ENCODE data around the gene DUSP19. TPM values are rescaled to one million over a fixed set of nuclear protein-coding genes. Genes with fewer than 3 reads are reported as not detected.

Gene DUSP19
- total RNA-seq, 1 donor from 2014 or later = 3.7 TPM

DNA sequence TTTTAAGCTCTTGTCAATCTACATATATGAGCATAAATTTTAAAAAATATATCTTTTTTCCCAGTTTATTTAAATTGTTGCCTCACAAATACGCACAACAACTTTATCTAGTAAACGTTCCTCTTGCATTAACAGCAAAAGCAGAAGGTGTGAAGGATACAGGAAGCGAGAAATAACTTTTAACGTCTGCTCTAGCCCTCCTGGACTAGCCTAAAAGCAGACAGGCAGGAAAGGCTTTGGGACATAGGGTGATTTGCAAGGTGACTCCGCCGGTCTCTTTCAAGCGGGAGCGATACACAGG, 434 bp upstream of the DUSP19 start:
- Histone ChIP-seq H3K4me2 (ENCODE audit: low read length) (peak overlapping the region; percentile 92), H3K27ac (ENCODE audit: low read depth, low read length) (peak overlapping the region; percentile 15), H3K9me3 (ENCODE audit: insufficient read depth, low read depth, low read length) (no peaks in the 10 kb centered on the region), H4K20me1 (ENCODE audit: insufficient read depth, low read length) (no peaks in the 10 kb centered on the region), H3K4me3 (ENCODE audit: insufficient read depth, low read depth, low read length) (peak overlapping the region; percentile 87), H3K27me3 (ENCODE audit: insufficient read depth, low read length) (peaks cover 12% of the 10 kb centered on the region), H3K9ac (ENCODE audit: low read length) (peak overlapping the region; percentile 75), H2AFZ (ENCODE audit: low read depth, low read length) (peak overlapping the region; percentile 89), H3K79me2 (ENCODE audit: insufficient read depth, low read length) (no peaks in the 10 kb centered on the region), H3K36me3 (ENCODE audit: insufficient read depth, low read length) (no peaks in the 10 kb centered on the region), H3K4me1 (ENCODE audit: insufficient read depth, low read length) (peaks cover 4% of the 10 kb centered on the region)
- peaks cover 5% of the 10 kb centered on the region for H3K27me3 Mint-ChIP-seq (ENCODE audit: low read depth, unreplicated experiment)
- DNase-seq (ENCODE audit: low read depth) = no peak
- peaks cover 3% of the 10 kb centered on the region for H3K4me1 Mint-ChIP-seq (ENCODE audit: low read depth, unreplicated experiment)
- no peaks in the 10 kb centered on the region for H3K36me3 Mint-ChIP-seq (ENCODE audit: low read depth, unreplicated experiment)
- H3K4me3 Mint-ChIP-seq (ENCODE audit: unreplicated experiment) = peak overlapping the region; percentile 90
- FAIRE-seq = no peak
- TF ChIP-seq EZH2 (IDR thresholded peaks at IDR 0.05; ENCODE audit: insufficient read depth, low read length) = no peak
- TF ChIP-seq, protein P1, sequence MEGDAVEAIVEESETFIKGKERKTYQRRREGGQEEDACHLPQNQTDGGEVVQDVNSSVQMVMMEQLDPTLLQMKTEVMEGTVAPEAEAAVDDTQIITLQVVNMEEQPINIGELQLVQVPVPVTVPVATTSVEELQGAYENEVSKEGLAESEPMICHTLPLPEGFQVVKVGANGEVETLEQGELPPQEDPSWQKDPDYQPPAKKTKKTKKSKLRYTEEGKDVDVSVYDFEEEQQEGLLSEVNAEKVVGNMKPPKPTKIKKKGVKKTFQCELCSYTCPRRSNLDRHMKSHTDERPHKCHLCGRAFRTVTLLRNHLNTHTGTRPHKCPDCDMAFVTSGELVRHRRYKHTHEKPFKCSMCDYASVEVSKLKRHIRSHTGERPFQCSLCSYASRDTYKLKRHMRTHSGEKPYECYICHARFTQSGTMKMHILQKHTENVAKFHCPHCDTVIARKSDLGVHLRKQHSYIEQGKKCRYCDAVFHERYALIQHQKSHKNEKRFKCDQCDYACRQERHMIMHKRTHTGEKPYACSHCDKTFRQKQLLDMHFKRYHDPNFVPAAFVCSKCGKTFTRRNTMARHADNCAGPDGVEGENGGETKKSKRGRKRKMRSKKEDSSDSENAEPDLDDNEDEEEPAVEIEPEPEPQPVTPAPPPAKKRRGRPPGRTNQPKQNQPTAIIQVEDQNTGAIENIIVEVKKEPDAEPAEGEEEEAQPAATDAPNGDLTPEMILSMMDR (IDR thresholded peaks at IDR 0.05; ENCODE audit: insufficient read depth, low read depth, low read length) = no peak
- H3K27ac Mint-ChIP-seq (ENCODE audit: unreplicated experiment) = peak overlapping the region; percentile 16
- H3K9me3 Mint-ChIP-seq (ENCODE audit: unreplicated experiment) = no peaks in the 10 kb centered on the region

DNA sequence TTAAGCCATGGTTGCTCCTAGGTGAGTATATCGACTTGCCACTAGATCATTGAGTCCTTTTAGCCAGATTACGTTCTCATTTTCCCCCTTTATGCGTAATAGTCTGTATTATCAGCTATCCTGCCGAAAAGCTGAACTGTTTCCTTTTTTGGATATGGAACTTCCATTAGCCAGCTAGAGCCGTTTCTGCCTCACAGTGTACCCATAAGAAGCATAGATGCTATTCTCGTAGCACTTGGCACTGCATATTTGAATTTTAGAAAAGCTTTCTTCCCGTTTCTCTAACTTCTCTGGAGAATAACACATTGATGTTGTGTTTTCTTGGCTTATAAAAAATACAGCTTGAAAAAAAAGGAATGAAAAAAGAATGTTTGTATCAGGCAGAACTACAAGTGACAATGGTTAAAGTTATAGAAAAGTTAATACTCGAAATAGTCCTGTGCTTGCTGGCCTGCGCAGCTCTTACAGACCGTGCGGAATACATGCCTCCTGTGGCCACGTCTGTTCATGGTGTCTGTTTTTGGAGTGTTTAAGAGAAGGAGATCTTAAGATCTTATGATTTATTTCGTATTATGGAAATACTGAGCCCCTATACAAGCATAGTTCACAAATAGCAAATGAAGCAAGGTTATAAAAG, 710 bp downstream of the DUSP19 start:
- Histone ChIP-seq H3K79me2 (ENCODE audit: insufficient read depth, low read length) (no peaks in the 10 kb centered on the region), H3K4me2 (ENCODE audit: low read length) (peak overlapping the region; percentile 92), H3K9me3 (ENCODE audit: insufficient read depth, low read depth, low read length) (no peaks in the 10 kb centered on the region), H3K27me3 (ENCODE audit: insufficient read depth, low read length) (peaks cover 12% of the 10 kb centered on the region), H3K4me3 (ENCODE audit: insufficient read depth, low read depth, low read length) (peak overlapping the region; percentile 87), H4K20me1 (ENCODE audit: insufficient read depth, low read length) (no peaks in the 10 kb centered on the region), H3K9ac (ENCODE audit: low read length) (peak overlapping the region; percentile 75), H3K27ac (ENCODE audit: low read depth, low read length) (no peak overlapping the region), H2AFZ (ENCODE audit: low read depth, low read length) (peak overlapping the region; percentile 89), H3K36me3 (ENCODE audit: insufficient read depth, low read length) (no peaks in the 10 kb centered on the region), H3K4me1 (ENCODE audit: insufficient read depth, low read length) (peaks cover 4% of the 10 kb centered on the region)
- TF ChIP-seq, protein P1 (IDR thresholded peaks at IDR 0.05; ENCODE audit: insufficient read depth, low read depth, low read length) = no peak
- no peak for TF ChIP-seq EZH2 (IDR thresholded peaks at IDR 0.05; ENCODE audit: insufficient read depth, low read length)
- Mint-ChIP-seq H3K4me1 (ENCODE audit: low read depth, unreplicated experiment) (peaks cover 3% of the 10 kb centered on the region), H3K9me3 (ENCODE audit: unreplicated experiment) (no peaks in the 10 kb centered on the region), H3K27ac (ENCODE audit: unreplicated experiment) (no peak overlapping the region), H3K4me3 (ENCODE audit: unreplicated experiment) (peak overlapping the region; percentile 90), H3K36me3 (ENCODE audit: low read depth, unreplicated experiment) (no peaks in the 10 kb centered on the region), H3K27me3 (ENCODE audit: low read depth, unreplicated experiment) (peaks cover 2% of the 10 kb centered on the region)
- no peak for FAIRE-seq
- no peak for DNase-seq (ENCODE audit: low read depth)

DNA sequence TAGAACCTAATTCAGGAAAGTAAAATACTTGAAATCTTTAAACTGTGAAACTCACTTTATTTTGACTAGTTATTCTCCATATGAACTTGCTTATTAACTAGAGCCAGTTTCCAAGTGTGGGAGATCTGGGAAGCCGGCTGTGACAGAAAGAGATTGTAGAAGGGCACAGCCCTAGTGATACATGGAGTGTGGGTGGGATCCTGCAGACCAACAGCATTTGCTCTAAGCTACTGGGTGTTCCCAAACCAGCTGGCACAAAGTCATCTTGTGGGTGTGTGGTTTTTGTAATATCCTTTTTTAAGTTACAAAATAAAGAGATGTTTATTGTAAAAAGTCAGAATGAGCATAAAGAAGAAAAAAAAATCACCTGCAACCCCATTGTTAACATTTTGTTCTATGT, 3.4 kb downstream of the DUSP19 start:
- no peak overlapping the region for H2AFZ ChIP-seq (ENCODE audit: low read depth, low read length)
- Mint-ChIP-seq H3K4me3 (ENCODE audit: unreplicated experiment) (no peak overlapping the region), H3K27ac (ENCODE audit: unreplicated experiment) (no peak overlapping the region), H3K27me3 (ENCODE audit: low read depth, unreplicated experiment) (no peaks in the 10 kb centered on the region), H3K4me1 (ENCODE audit: low read depth, unreplicated experiment) (peaks cover 3% of the 10 kb centered on the region), H3K9me3 (ENCODE audit: unreplicated experiment) (no peaks in the 10 kb centered on the region), H3K36me3 (ENCODE audit: low read depth, unreplicated experiment) (no peaks in the 10 kb centered on the region)
- no peaks in the 10 kb centered on the region for H3K9me3 ChIP-seq (ENCODE audit: insufficient read depth, low read depth, low read length)
- TF ChIP-seq, protein P1 (IDR thresholded peaks at IDR 0.05; ENCODE audit: insufficient read depth, low read depth, low read length) = no peak
- TF ChIP-seq EZH2 (IDR thresholded peaks at IDR 0.05; ENCODE audit: insufficient read depth, low read length) = no peak
- DNase-seq (ENCODE audit: low read depth) (peak; percentile 47), FAIRE-seq (no peak)
- H3K9ac ChIP-seq (ENCODE audit: low read length) = no peak overlapping the region
- no peaks in the 10 kb centered on the region for H3K36me3 ChIP-seq (ENCODE audit: insufficient read depth, low read length)
- H3K4me1 ChIP-seq (ENCODE audit: insufficient read depth, low read length) = peaks cover 4% of the 10 kb centered on the region
- no peaks in the 10 kb centered on the region for H4K20me1 ChIP-seq (ENCODE audit: insufficient read depth, low read length)
- H3K4me2 ChIP-seq (ENCODE audit: low read length) = no peak overlapping the region
- no peaks in the 10 kb centered on the region for H3K27me3 ChIP-seq (ENCODE audit: insufficient read depth, low read length)
- H3K27ac ChIP-seq (ENCODE audit: low read depth, low read length) = no peak overlapping the region
- no peak overlapping the region for H3K4me3 ChIP-seq (ENCODE audit: insufficient read depth, low read depth, low read length)
- H3K79me2 ChIP-seq (ENCODE audit: insufficient read depth, low read length) = no peaks in the 10 kb centered on the region
